ENCODE measurements around the gene ERMARD.

Gene ERMARD

DNA sequence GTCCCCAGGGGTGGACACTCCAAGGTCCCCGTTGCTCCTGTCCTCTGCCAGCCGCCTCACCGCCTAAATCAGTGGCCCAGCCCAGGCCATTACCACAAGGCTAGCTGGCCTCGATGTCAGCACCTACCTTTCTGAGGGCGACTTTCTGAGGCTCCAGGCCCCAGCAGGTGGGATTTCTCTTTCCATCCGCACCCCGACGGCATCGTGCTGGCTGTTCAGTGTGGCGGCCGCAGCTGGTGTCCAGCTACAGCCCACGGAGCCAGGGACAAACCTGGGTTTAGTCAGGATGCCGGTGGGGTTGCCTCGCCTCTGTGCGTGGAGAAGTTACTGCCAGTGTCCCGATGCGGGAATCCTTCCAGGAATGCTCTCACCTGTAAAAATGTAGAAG, 60.8 kb downstream of the ERMARD start:
- H3K4me3 ChIP-seq (ENCODE audit: low read depth, low read length) = no peak overlapping the region
- TF ChIP-seq, protein P1, sequence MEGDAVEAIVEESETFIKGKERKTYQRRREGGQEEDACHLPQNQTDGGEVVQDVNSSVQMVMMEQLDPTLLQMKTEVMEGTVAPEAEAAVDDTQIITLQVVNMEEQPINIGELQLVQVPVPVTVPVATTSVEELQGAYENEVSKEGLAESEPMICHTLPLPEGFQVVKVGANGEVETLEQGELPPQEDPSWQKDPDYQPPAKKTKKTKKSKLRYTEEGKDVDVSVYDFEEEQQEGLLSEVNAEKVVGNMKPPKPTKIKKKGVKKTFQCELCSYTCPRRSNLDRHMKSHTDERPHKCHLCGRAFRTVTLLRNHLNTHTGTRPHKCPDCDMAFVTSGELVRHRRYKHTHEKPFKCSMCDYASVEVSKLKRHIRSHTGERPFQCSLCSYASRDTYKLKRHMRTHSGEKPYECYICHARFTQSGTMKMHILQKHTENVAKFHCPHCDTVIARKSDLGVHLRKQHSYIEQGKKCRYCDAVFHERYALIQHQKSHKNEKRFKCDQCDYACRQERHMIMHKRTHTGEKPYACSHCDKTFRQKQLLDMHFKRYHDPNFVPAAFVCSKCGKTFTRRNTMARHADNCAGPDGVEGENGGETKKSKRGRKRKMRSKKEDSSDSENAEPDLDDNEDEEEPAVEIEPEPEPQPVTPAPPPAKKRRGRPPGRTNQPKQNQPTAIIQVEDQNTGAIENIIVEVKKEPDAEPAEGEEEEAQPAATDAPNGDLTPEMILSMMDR (conservative IDR thresholded peaks at IDR 0.05; ENCODE audit: low read depth, low read length) = no peak
- DNase-seq (ENCODE audit: low read depth) = no peak

DNA sequence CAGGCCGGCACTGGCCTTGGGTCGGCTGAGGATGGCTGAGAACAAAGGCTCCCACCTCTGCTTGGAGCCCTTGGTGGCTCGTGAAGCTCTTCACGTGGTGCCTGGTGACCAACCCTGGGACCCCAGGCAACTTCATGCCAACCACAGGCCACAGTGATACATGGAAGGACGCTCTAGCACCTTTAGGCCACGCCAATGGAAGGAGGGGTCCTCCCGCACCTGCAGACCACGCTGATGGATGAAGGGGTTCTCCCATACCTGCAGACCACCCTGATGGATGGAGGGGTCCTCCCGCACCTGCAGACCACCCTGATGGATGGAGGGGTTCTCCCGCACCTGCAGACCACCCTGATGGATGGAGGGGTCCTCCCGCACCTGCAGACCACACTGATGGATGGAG, 62.5 kb downstream of the ERMARD start:
- no peak overlapping the region for H3K4me3 ChIP-seq (ENCODE audit: low read depth, low read length)
- DNase-seq (ENCODE audit: low read depth) = no peak
- TF ChIP-seq, protein P1 (conservative IDR thresholded peaks at IDR 0.05; ENCODE audit: low read depth, low read length) = no peak

DNA sequence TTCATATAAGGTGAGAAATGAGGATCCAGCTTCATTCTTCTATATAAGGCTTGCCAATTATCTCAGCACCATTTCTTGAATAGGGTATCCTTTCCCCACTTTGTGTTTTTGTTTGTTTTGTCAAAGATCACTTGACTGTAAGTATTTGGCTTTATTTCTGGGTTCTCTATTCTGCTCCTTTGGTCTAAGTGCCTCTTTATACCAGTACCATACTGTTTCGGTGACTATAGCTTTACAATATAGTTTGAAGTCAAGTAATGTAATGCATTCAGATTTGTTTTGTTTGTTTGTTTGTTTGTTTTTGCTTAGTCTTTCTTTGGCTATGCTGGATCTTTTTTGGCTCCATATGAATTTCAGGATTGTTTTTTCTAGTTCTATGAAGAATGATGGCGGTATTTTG, 64.6 kb downstream of the ERMARD start:
- TF ChIP-seq, protein P1 (conservative IDR thresholded peaks at IDR 0.05; ENCODE audit: low read depth, low read length) = no peak
- no peak overlapping the region for H3K4me3 ChIP-seq (ENCODE audit: low read depth, low read length)
- no peak for DNase-seq (ENCODE audit: low read depth)

DNA sequence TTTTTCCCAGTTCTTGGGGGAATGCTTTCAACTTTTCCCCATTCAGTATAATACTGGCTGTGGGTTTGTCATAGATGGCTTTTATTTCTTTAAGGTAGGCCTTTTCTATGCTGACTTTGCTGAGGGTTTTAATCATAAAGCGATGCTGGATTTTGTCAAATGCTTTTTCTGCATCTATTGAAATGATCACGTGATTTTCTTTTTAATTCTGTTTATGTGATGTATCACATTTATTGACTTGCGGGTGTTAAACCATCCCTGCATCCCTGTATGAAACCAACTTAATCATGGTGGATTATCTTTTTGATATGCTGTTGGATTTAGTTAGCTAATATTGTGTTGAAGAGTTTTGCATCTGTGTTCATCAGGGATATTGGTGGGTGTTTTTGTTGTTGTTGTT, 65.6 kb downstream of the ERMARD start:
- H3K4me3 ChIP-seq (ENCODE audit: low read depth, low read length) = no peak overlapping the region
- DNase-seq (ENCODE audit: low read depth) = no peak
- TF ChIP-seq, protein P1 (conservative IDR thresholded peaks at IDR 0.05; ENCODE audit: low read depth, low read length) = no peak

DNA sequence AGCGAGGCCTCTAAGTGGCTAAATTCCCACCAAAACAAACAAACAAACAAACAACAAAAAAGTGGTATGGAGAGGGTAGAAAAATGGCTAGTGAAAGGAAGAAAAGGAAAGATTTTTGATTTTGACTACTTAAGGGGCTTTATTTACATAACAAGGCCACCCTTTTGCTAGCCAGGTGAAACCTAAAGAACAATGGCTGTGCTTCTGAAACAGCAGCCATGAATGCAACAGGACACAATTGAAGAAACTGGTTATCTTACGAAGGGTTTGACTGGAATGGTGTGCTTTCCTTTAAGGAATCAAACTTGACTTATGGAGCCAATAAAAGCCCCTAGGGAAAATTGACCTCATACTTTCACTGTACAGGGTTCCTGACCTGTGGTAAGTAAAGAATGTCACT, 68.9 kb downstream of the ERMARD start:
- no peak overlapping the region for H3K4me3 ChIP-seq (ENCODE audit: low read depth, low read length)
- TF ChIP-seq, protein P1 (conservative IDR thresholded peaks at IDR 0.05; ENCODE audit: low read depth, low read length) = no peak
- no peak for DNase-seq (ENCODE audit: low read depth)

DNA sequence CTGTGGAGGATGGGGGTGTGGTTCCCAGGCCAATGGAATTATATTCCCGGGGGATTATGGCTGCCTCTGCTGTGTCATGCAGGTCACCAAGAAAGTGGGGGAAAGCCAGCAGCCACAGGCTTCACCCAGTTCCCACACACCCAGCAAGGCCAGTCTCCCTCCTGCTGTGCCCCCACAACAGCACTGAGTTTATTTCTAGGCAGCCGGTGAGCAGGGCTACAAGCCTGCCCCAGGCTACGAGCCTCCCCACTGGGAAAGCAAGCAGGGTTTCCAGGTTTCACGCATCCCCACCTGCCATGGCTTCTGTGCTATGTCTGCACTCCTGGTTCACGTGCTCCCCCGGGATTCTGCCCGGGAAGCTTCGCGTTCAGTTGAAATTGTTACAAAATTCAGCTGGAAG, 72.6 kb downstream of the ERMARD start:
- no peak for DNase-seq (ENCODE audit: low read depth)
- H3K4me3 ChIP-seq (ENCODE audit: low read depth, low read length) = no peak overlapping the region
- TF ChIP-seq, protein P1 (conservative IDR thresholded peaks at IDR 0.05; ENCODE audit: low read depth, low read length) = no peak

DNA sequence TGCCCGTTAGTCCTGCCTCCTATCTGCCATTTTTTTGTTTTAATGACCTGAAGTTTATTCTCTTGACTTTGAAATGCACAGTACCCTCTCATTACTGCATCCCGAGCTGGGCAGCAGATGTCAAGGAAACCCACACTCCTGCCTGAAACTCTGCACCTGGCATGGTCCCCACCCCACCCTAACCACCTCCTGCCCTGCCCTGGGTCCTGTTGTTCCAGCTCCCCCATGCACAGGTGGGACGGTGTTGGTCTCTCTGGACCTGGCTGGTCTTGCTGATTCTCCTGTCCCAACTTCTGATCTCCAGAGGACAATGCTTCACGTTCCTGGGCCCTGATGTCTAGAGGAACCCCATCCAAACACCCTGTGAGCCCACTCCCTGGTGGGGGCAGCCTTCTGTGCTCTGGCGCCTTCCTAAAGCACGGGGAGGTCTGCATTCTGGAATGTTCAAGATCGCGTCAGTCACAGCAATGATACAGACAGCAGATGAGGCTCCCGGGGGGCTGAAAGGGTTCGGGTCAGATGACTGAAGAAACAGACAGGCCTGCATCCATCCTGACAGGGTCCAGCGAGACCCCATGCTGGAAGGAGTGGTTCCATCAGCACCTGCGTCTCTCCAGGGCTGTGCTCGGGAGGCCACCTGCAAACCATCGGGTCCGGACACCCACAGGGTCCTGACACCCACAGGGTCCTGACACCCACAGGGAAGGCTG, 73.6 kb downstream of the ERMARD start:
- TF ChIP-seq, protein P1 (conservative IDR thresholded peaks at IDR 0.05; ENCODE audit: low read depth, low read length) = no peak
- no peak overlapping the region for H3K4me3 ChIP-seq (ENCODE audit: low read depth, low read length)
- no peak for DNase-seq (ENCODE audit: low read depth)
